CD4-positive, alpha-beta memory T cell (primary cell): ENCODE data around the gene AKIRIN2. TPM values are rescaled to one million over a fixed set of nuclear protein-coding genes. Genes with fewer than 3 reads are reported as not detected.
"Not testable (repeated sequence)": the region's sequence is repeated elsewhere in the genome, so short reads cannot be mapped to it uniquely, and the experiment has no call there.

Experiments used
- CTCF ChIA-PET: fragments of 350-600 bp; sonication (Branson Sonifier 250); formaldehyde crosslinking; loops from one replicate; lab custom pipeline; 2021; ENCODE audit warnings: inconsistent platforms; ENCODE audit not compliant: partially characterized antibody; lab: Charles Lee
- POLR2A ChIA-PET: fragments of 350-600 bp; sonication (Branson Sonifier 250); formaldehyde crosslinking; loops from one replicate; lab custom pipeline; 2021; ENCODE audit not compliant: partially characterized antibody; lab: Charles Lee
- DNase-seq, 5 donors: peaks; one replicate each; pipeline versions ENCODE4 v3.0.0 to v3.0.0-alpha.2; 2020 to 2022; ENCODE audit warnings: mixed read lengths in 1 of 5
- H3K27ac ChIP-seq: one replicate; pipeline ENCODE4 v1.7.0; 2013; ENCODE audit warnings: low read depth, low read length
- H3K27me3 ChIP-seq: 2 replicates; pipeline ENCODE4 v1.7.0; 2013; ENCODE audit warnings: mild to moderate bottlenecking, low read length, moderate library complexity; ENCODE audit not compliant: insufficient read depth
- H3K36me3 ChIP-seq: 2 replicates; pipeline ENCODE4 v1.7.0; 2013; ENCODE audit warnings: mild to moderate bottlenecking, low read length, moderate library complexity; ENCODE audit not compliant: insufficient read depth
- H3K4me1 ChIP-seq: 2 replicates; pipeline ENCODE4 v1.7.0; 2013; ENCODE audit warnings: mild to moderate bottlenecking, low read length, moderate library complexity; ENCODE audit not compliant: insufficient read depth
- H3K4me3 ChIP-seq, 2 donors: one replicate each; pipeline ENCODE4 v1.7.0; 2013; ENCODE audit warnings: low read length in 2 of 2, mild to moderate bottlenecking in 1 of 2
- H3K9me3 ChIP-seq, 2 donors: one replicate each; pipeline ENCODE4 v1.7.0; 2013; ENCODE audit warnings: low read length in 2 of 2, control low read depth in 1 of 2; ENCODE audit not compliant: control insufficient read depth in 1 of 2
- H3K27ac Mint-ChIP-seq, 7 donors: one replicate each; pipeline ENCODE4 v1.8.0; 2020 to 2021; ENCODE audit warnings: mixed read lengths in 7 of 7, mild to moderate bottlenecking in 6 of 7, inconsistent platforms in 3 of 7, moderate library complexity in 3 of 7
- H3K27me3 Mint-ChIP-seq, 2 donors: one replicate each; pipeline ENCODE4 v1.8.0; 2020 to 2021; ENCODE audit warnings: mixed read lengths in 2 of 2
- H3K36me3 Mint-ChIP-seq, 2 donors: one replicate each; pipeline ENCODE4 v1.8.0; 2020 to 2021; ENCODE audit warnings: mixed read lengths in 2 of 2, inconsistent platforms in 1 of 2, mild to moderate bottlenecking in 1 of 2
- H3K4me1 Mint-ChIP-seq, 4 donors: one replicate each; pipeline ENCODE4 v1.8.0; 2020 to 2021; ENCODE audit warnings: mixed read lengths in 4 of 4, mild to moderate bottlenecking in 1 of 4
- H3K4me3 Mint-ChIP-seq, 8 donors: one replicate each; pipeline ENCODE4 v1.8.0; 2020 to 2021; ENCODE audit warnings: mixed read lengths in 8 of 8, mild to moderate bottlenecking in 7 of 8, moderate library complexity in 6 of 8, inconsistent platforms in 3 of 8
- H3K9me3 Mint-ChIP-seq, 8 donors: one replicate each; pipeline ENCODE4 v1.8.0; 2020 to 2021; ENCODE audit warnings: mixed read lengths in 8 of 8, mild to moderate bottlenecking in 5 of 8, inconsistent platforms in 3 of 8, moderate library complexity in 1 of 8
- intact Hi-C: fragments of 100-400 bp; cut with micrococcal nuclease; formaldehyde crosslinking; loops from one replicate; pipeline ENCODE4 v1.15.1; 2023
- polyA plus RNA-seq, 2 donors: library from polyadenylated mRNA; unstranded; fragments of 300-500 nt; fragmentation: Illumina TruSeq; gene quantifications; one replicate each; pipeline ENCODE4 v1.2.3, GENCODE V29; 2021
- total RNA-seq, 2 experiments: library from RNA; stranded (reverse); gene quantifications; one replicate each; pipeline ENCODE4 v1.2.3, GENCODE V29; 2021

AKIRIN2 gene
- total and polyA plus RNA-seq, 4 experiments from 2014 or later = 49.3 to 69.8 (median 60.2) TPM

DNA sequence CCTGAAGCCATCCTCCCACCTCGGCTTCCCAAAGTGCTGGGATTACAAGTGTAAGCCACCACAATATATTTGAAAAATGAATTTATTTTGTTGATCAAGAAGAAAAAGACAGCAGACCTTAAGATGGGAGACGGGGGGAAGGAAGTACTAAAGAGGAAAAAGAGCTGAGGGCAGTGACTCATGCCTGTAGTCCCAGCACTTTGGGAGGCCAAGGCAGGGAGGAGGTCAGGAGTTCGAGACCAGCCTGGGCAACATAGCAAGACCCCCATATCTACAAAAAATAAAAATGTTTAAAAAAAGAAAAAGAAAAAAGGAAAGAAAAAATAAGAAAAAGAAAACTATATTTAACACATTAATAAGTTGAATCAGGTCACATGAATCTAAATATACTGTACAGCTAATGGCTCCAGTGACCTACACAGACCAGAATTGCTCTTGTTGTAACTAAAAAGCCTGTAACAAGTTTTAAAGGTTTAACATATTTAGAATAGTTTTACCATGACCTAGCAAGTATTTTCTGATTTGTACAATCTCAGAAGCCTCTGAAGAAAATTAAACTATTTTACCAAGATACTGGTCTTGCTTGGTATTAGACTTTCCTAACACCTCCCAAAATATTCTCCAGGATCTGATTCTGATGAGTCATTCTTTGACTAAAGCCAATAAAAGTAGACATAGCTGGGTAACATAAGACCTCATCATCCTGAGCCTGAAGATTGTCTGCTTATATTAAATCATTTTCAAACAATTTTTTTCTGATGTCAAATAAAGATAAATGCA, 4.3 kb upstream of the AKIRIN2 start:
- Histone ChIP-seq H3K9me3 (no peaks in the 10 kb centered on the region), H3K36me3 (no peaks in the 10 kb centered on the region), H3K27ac (no peak overlapping the region), H3K4me1 (peaks cover 6% of the 10 kb centered on the region), H3K27me3 (no peaks in the 10 kb centered on the region), H3K4me3 (no peak overlapping the region)
- H3K36me3 Mint-ChIP-seq = peaks cover 0 to 7% of the 10 kb centered on the region in 2 donors
- H3K27me3 Mint-ChIP-seq = no peaks in the 10 kb centered on the region
- intact Hi-C loops = no loop called here
- H3K27ac Mint-ChIP-seq = no peak overlapping the region
- H3K4me1 Mint-ChIP-seq = peaks cover 9 to 17% (median 12%) of the 10 kb centered on the region in 4 donors
- ChIA-PET CTCF (no interaction called here), POLR2A (interaction anchor here (0.9 to 1.9 kb wide), 2 partner anchors 36 to 117 kb away, joined by 3 to 6 read pairs; no protein-coding TSS in a partner anchor)
- H3K9me3 Mint-ChIP-seq = no peaks in the 10 kb centered on the region
- no peak overlapping the region for H3K4me3 Mint-ChIP-seq
- DNase-seq = no peak

DNA sequence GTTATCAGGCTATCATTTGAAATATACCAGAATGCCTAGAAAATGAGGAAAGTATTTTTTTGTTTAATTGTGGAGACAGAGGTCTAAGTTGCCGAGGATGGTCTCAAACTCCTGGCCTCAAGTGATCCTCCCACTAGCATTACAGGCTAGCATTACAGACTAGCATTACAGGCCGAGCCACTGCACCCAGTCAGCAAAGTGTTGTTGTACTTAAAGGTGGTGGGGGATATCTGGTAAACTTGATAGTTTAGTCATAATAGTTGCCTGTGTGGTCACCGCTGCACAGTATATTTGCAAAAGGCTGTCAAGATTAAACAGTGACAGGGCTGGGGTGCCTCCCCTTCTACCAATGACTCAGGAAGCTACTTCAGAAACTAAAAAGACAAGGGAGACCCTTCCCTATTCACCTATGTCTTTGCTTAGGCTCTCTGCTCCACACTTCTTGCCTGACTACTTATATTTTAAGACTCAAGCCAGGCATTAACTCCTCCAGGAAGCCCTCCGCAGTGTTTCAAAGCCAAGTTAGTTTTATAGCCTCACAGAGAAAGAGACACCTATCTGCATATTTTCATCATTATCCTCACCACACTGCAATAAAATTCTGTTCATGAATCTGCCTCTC, 3.1 kb upstream of the AKIRIN2 start:
- intact Hi-C loops = no loop called here
- H3K36me3 Mint-ChIP-seq = peaks cover 0 to 17% of the 10 kb centered on the region in 2 donors
- H3K4me3 ChIP-seq = no peak overlapping the region
- H3K4me3 Mint-ChIP-seq = no peak overlapping the region
- no peaks in the 10 kb centered on the region for H3K27me3 Mint-ChIP-seq
- peaks cover 10 to 27% (median 16%) of the 10 kb centered on the region in 4 donors for H3K4me1 Mint-ChIP-seq
- POLR2A ChIA-PET = interaction anchor here (1.9 kb wide), 1 partner anchor 37 kb away, joined by 6 read pairs; no protein-coding TSS in a partner anchor
- no peaks in the 10 kb centered on the region for H3K27me3 ChIP-seq
- H3K27ac Mint-ChIP-seq = peak overlapping the region in 2 of 7 donors; percentile 32 to 66
- peak in 1 of 5 donors; percentile 47 for DNase-seq
- H3K36me3 ChIP-seq = no peaks in the 10 kb centered on the region
- peaks cover 10% of the 10 kb centered on the region for H3K4me1 ChIP-seq
- CTCF ChIA-PET = no interaction called here
- H3K27ac ChIP-seq = no peak overlapping the region
- H3K9me3 Mint-ChIP-seq = no peaks in the 10 kb centered on the region
- no peaks in the 10 kb centered on the region for H3K9me3 ChIP-seq

DNA sequence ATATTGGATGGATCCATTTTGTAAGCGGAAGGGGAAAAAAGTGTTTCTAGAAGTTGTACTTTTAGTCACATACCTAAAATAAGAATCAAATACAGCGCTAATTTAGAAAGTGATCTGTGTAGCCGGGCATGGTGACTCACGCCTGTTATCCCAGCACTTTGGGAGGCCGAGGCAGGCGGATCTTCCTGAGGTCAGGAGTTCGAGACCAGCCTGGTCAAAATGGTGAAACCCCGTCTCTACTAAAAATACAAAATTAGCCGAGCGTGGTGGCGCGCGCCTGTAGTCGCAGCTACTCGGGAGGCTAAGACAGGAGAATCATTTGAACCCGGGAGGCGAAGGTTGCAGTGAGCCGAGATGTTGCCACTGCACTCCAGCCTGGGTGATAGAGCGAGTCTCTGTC, 1.0 kb upstream of the AKIRIN2 start:
- ChIA-PET POLR2A (interaction anchor here (0.8 to 6.3 kb wide), 16 partner anchors 7 to 1378 kb away, joined by 3 to 109 read pairs (median 9); partner anchors contain the start of genes ORC3, PNRC1, RARS2 and ZNF292), CTCF (interaction anchor here (1.2 to 1.8 kb wide), 2 partner anchors 9 to 129 kb away, joined by 4 to 11 read pairs; no protein-coding TSS in a partner anchor)
- H3K27ac Mint-ChIP-seq = peak overlapping the region; percentile 89 to 97 (median 97)
- not testable (repeated sequence) for H3K36me3 ChIP-seq, H3K27me3 ChIP-seq, H3K9me3 Mint-ChIP-seq, H3K9me3 ChIP-seq, H3K27me3 Mint-ChIP-seq, DNase-seq
- Histone ChIP-seq H3K4me1 (peaks cover 28% of the 10 kb centered on the region), H3K4me3 (peak overlapping the region in 1 of 2 donors; percentile 91), H3K27ac (peak overlapping the region; percentile 93)
- intact Hi-C loops = loop anchor here (2.0 to 5.0 kb wide), 7 partner anchors 22 to 1378 kb away; partner anchors contain the start of genes CFAP206, PNRC1, RNGTT and SLC35A1
- peak overlapping the region; percentile 94 to 99 (median 96) for H3K4me3 Mint-ChIP-seq
- H3K36me3 Mint-ChIP-seq = peaks cover 0 to 18% of the 10 kb centered on the region in 2 donors
- H3K4me1 Mint-ChIP-seq = peaks cover 18 to 48% (median 26%) of the 10 kb centered on the region in 4 donors

DNA sequence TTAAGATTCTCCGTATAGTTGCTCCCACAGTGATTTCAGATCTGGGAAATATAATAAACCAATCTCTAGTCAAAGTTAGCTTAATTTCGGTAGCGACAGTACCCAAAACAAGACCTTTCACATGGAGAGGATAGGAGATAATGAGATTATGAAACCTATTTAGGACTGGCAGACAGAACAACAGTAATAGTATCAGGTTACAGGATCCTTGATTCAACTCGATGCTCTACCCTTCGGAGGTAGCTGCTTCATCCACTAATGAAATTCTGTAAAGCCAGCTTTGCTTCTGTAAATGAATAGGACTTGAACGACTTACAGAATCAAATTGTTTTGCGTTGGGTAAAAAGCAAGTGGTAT, 534 bp upstream of the AKIRIN2 start:
- H3K27ac ChIP-seq = peak overlapping the region; percentile 93
- H3K36me3 ChIP-seq = no peaks in the 10 kb centered on the region
- peaks cover 32% of the 10 kb centered on the region for H3K4me1 ChIP-seq
- POLR2A ChIA-PET = interaction anchor here (0.8 to 6.3 kb wide), 24 partner anchors 8 to 1378 kb away, joined by 3 to 109 read pairs (median 6); partner anchors contain the start of genes ORC3, PNRC1, RARS2 and ZNF292
- peak overlapping the region; percentile 94 to 99 (median 96) for H3K4me3 Mint-ChIP-seq
- intact Hi-C loops = loop anchor here (1.0 to 5.0 kb wide), 10 partner anchors 22 to 1378 kb away; partner anchors contain the start of genes CFAP206, ORC3, PNRC1 and RNGTT
- H3K4me1 Mint-ChIP-seq = peaks cover 21 to 53% (median 30%) of the 10 kb centered on the region in 4 donors
- H3K27ac Mint-ChIP-seq = peak overlapping the region; percentile 89 to 97 (median 97)
- H3K9me3 ChIP-seq = no peaks in the 10 kb centered on the region
- no peaks in the 10 kb centered on the region for H3K9me3 Mint-ChIP-seq
- H3K36me3 Mint-ChIP-seq = peaks cover 0 to 19% of the 10 kb centered on the region in 2 donors
- DNase-seq = no peak
- peak overlapping the region; percentile 57 to 91 for H3K4me3 ChIP-seq
- H3K27me3 ChIP-seq = no peaks in the 10 kb centered on the region
- no peaks in the 10 kb centered on the region for H3K27me3 Mint-ChIP-seq
- CTCF ChIA-PET = interaction anchor here (0.8 to 1.8 kb wide), 5 partner anchors 10 to 563 kb away, joined by 3 to 11 read pairs (median 3); no protein-coding TSS in a partner anchor

DNA sequence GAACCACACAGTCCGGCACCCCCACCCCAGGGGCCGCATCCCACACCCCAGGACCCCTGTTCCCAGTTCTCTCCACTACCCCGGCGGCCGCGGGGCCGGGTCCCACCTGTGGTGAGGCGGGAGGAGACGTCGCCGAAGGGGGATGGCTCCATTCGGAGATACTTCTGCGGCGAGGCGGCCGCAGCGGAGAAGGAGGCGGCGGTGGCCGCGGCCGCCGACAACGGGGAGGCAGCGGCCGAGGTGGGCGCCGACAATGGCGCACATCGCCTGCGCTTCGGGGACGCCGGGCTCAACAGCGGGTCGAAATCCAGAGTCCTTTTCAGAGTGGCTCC, 723 bp downstream of the AKIRIN2 start:
- no peak for DNase-seq
- Histone ChIP-seq H3K36me3 (no peaks in the 10 kb centered on the region), H3K9me3 (no peaks in the 10 kb centered on the region), H3K4me3 (peak overlapping the region; percentile 53 to 91), H3K4me1 (peaks cover 43% of the 10 kb centered on the region), H3K27ac (peak overlapping the region; percentile 93), H3K27me3 (no peaks in the 10 kb centered on the region)
- ChIA-PET POLR2A (interaction anchor here (0.6 to 6.3 kb wide), 33 partner anchors 9 to 1379 kb away, joined by 3 to 109 read pairs (median 5); partner anchors contain the start of genes ORC3, PNRC1, RARS2 and SMIM8), CTCF (interaction anchor here (1.1 to 1.8 kb wide), 2 partner anchors 31 to 131 kb away, joined by 3 to 11 read pairs; no protein-coding TSS in a partner anchor)
- H3K4me1 Mint-ChIP-seq = peaks cover 24 to 59% (median 37%) of the 10 kb centered on the region in 4 donors
- peak overlapping the region; percentile 94 to 99 (median 96) for H3K4me3 Mint-ChIP-seq
- intact Hi-C loops = loop anchor here (2.0 to 5.0 kb wide), 5 partner anchors 19 to 1261 kb away; partner anchors contain the start of genes CFAP206, RNGTT and ZNF292
- H3K27ac Mint-ChIP-seq = peak overlapping the region; percentile 89 to 97 (median 97)
- H3K9me3 Mint-ChIP-seq = no peaks in the 10 kb centered on the region
- H3K27me3 Mint-ChIP-seq = no peaks in the 10 kb centered on the region
- H3K36me3 Mint-ChIP-seq = peaks cover 0 to 19% of the 10 kb centered on the region in 2 donors

DNA sequence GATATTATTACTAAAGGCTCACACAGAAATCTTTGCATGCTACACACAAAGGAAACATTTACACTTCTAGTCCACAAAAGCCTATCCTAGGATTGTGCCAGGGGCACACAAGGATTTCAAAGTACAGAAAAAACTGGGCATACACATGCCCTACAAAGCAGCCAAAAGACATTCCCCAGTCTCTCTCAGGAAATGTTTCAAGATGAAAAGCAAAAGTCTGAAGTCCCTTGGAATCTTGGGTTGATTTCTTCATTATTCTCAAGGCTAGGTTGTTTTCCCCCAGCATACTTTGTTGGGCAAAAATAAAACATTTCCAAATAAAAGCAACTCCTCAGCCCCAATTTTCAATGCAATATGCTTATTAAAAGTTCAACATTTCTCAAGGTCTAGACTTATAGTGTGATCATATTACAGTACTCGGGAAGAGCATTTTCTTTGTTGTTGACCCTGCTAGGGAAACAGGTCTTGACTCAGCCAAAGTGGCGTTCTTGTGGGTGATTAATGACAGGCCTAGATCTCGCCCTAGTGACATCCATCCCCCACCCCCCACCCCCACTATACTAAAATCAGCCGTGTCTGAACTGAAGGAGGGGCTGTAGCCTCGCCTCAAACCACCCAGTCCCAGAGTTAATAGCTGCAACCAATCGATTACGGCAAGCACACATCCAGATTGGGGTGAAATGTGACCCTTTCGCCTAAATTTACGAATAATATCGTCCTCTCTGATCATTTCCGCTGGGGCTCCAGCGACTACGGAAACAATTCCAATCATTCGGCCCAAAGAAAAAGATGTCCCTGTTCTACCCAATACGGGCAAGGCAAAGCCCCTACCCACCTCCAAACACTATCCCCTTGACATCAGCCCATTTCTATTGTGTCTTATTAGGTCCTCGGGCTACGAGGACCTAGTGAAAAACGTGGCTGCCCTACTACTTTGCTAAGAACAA, 1.4 kb downstream of the AKIRIN2 start:
- H3K4me3 ChIP-seq = peak overlapping the region; percentile 53 to 91
- H3K36me3 ChIP-seq = no peaks in the 10 kb centered on the region
- H3K27ac Mint-ChIP-seq = peak overlapping the region; percentile 89 to 97 (median 94)
- peak overlapping the region; percentile 93 for H3K27ac ChIP-seq
- POLR2A ChIA-PET = interaction anchor here (0.9 to 6.3 kb wide), 19 partner anchors 9 to 1380 kb away, joined by 3 to 109 read pairs (median 8); partner anchors contain the start of genes ORC3, PNRC1 and RARS2
- intact Hi-C loops = loop anchor here (1.0 to 5.0 kb wide), 6 partner anchors 8 to 1262 kb away; partner anchors contain the start of genes CFAP206, RNGTT and ZNF292
- H3K36me3 Mint-ChIP-seq = peaks cover 0 to 19% of the 10 kb centered on the region in 2 donors
- H3K4me1 Mint-ChIP-seq = peaks cover 28 to 65% (median 44%) of the 10 kb centered on the region in 4 donors
- DNase-seq = peak; percentile 22 to 61 (median 27)
- H3K4me3 Mint-ChIP-seq = peak overlapping the region; percentile 94 to 99 (median 96)
- H3K9me3 Mint-ChIP-seq = no peaks in the 10 kb centered on the region
- H3K9me3 ChIP-seq = no peaks in the 10 kb centered on the region
- CTCF ChIA-PET = interaction anchor here (0.9 to 1.0 kb wide), 3 partner anchors 43 to 1170 kb away, joined by 3 to 6 read pairs (median 3); no protein-coding TSS in a partner anchor
- no peaks in the 10 kb centered on the region for H3K27me3 Mint-ChIP-seq
- H3K27me3 ChIP-seq = no peaks in the 10 kb centered on the region
- H3K4me1 ChIP-seq = peaks cover 49% of the 10 kb centered on the region
